Activated CD4-positive, alpha-beta T cell treated with anti-CD3 and anti-CD28 coated beads for 1 hour (primary cell): ENCODE results near the gene EFHD2.
"Not testable (repeated sequence)": the region's sequence is repeated elsewhere in the genome, so short reads cannot be mapped to it uniquely, and the experiment has no call there.

Experiments
- DNase-seq: peaks from one replicate; pipeline ENCODE4 v3.0.0-alpha.2; 2020

The EFHD2 gene, protein sequence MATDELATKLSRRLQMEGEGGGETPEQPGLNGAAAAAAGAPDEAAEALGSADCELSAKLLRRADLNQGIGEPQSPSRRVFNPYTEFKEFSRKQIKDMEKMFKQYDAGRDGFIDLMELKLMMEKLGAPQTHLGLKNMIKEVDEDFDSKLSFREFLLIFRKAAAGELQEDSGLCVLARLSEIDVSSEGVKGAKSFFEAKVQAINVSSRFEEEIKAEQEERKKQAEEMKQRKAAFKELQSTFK

GRCh38 chr1:15409388-15410222 is at the start of gene EFHD2:
TSS of gene EFHD2 (plus strand) at chr1:15409888. CDS start at chr1:15409972, 84 bp downstream.
- peak; percentile 71 for DNase-seq

GRCh38 chr1:15360700-15361099 is 49.0 kb upstream of the EFHD2 start:
- DNase-seq = no peak

- DNase-seq = no peak
Observed at GRCh38 chr1:15362096-15362736, 47.5 kb upstream of the EFHD2 start.

DNA sequence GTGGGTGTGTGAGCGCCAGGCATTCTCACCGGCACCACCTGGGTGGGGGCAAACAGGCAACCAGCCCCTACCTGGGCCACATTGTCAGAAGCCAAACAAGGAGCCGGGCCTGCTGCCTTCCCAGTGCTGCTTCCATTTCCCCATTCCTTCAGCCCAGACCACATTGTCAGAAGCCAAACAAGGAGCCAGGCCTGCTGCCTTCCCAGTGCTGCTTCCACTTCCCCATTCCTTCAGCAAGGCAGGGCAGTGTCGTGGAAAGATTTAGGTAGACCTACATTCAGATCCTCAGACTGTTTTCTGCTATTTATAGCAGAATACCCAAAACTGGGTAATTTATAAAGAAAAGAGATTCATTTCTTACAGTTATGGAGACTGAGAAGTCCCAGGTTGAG is 47.0 kb upstream of the EFHD2 start:
- DNase-seq = no peak

- DNase-seq = no peak
Observed at GRCh38 chr1:15364740-15365139, 44.9 kb upstream of the EFHD2 start.

DNA sequence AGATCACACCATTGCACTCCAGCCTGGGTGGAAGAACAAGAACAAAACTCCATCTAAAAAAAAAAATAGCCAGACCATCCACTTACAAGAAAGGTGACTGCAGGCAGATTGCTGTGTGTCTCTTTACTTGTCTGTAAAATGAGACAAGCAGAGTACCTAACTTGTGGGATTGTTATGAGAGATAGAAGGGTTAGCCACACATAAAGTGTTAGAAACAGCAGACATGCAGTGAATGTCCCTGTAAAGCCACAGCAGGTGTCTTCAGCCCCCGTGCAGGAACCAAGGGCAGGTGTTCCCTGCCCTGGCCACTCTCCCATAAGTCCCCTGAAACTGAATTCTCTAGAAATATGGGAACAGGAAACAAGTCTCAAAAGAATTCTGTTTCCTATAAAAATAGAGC is 40.8 kb upstream of the EFHD2 start:
- no peak for DNase-seq

DNA sequence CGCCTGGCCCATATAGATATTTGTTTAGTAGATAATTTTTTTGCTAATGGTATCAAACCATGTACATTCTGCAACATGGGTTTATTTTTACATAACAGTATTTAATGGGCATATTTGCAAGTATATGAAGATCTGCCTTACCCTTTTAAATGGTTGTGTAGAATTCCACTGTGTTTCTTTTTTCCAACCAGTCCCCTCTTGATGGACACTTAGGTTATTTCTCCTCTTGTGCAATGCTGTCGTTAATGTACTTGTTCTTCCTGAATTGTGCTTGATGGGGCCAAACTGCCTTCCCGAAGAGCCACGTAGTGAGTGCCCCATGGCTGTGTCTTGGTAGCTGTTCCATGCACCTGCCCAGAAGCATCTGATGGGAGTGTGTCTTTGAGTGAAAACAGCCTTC is 39.4 kb upstream of the EFHD2 start:
- no peak for DNase-seq

- no peak for DNase-seq
Observed at GRCh38 chr1:15370781-15371520, 38.7 kb upstream of the EFHD2 start.

DNA sequence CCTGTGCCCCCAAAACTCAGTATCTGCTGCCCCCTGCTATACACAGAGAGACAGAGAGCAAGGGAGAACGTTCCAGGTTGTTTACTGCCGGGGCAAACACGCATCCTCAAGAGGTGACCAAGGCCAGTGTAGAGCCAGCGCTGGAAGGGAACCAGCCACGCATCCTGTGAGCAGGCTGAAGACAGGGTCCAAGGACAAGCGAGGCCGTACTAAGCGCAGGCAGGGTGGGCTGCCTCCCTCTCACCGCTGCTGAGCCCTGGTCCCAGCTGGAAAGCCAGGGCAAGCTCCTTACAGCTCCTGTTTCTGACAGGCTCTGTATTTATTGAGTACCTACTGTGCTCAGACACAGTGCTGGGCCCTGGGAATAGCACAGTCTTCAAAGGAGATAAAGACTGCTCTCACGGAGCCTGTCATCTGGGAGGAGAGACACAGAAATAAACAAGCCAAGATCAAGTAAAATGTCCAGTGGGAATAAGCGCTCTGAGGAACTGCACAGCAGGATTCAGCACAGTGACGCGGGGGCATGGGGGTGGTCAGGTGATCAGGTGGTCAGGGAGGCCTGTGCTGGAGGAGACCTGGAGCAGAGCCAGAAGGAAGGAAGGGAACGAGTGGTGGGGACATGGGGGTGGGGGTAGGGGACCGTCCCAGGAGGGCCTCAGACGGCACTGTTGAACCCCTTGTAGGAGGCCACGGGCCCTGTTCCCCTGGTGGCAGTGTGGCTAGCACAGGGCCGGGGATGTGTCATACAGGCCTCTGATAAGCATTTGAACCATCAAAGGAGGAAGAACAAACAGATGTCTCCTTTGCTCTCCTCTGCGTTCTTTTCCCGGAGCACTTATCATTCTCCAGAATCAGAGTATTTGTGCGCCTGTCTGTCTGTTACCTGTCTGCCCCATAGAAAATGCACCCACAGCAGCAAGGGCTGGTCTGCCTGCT is 37.8 kb upstream of the EFHD2 start:
- no peak for DNase-seq

GRCh38 chr1:15378729-15379128 is 31.0 kb upstream of the EFHD2 start:
- DNase-seq = no peak

- DNase-seq = not testable (repeated sequence)
Observed at GRCh38 chr1:15379151-15379550, 30.5 kb upstream of the EFHD2 start.

DNA sequence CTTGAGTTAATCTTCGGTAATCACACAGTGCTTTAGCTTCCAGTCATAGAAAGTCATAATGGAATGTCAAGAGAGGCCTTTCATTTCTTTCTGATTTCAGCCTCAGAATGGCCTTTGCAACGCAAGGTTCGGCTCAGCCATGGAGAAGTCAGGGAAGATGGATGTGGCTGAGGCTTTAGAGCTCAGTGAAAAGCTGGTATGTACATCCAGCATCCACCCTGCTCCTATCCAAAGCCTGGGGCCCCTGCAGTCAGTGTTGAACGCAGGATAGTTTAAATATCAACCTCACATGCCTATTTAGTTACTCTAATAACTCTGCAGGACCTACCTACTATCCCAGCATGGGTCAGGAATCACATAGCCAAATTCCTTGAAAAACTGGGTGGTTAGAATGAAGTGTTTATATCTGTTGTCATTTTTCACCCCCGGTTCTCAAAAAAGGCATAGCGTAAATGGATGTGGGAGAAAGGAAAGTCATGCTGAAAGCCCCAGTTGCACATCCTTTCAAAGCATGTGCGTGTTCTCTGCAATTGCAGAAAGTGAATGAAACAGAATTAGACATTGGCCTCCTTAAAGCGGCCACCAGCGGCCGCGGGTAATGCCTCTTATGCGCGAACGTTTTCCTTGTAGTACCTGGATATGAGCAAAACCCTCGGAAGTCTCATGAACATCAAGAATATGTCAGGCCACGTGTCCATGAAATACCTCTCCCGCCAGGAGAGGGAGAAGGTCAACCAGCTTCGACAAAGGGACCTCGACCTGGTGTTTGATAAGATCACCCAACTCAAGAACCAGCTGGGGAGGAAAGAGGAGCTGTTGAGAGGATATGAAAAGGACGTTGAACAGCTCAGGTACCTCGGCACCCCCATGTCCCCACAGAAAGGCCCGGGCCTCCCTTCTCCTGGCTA is 28.8 kb upstream of the EFHD2 start:
- DNase-seq = no peak

GRCh38 chr1:15381805-15382204 is 27.9 kb upstream of the EFHD2 start:
- DNase-seq = no peak

DNA sequence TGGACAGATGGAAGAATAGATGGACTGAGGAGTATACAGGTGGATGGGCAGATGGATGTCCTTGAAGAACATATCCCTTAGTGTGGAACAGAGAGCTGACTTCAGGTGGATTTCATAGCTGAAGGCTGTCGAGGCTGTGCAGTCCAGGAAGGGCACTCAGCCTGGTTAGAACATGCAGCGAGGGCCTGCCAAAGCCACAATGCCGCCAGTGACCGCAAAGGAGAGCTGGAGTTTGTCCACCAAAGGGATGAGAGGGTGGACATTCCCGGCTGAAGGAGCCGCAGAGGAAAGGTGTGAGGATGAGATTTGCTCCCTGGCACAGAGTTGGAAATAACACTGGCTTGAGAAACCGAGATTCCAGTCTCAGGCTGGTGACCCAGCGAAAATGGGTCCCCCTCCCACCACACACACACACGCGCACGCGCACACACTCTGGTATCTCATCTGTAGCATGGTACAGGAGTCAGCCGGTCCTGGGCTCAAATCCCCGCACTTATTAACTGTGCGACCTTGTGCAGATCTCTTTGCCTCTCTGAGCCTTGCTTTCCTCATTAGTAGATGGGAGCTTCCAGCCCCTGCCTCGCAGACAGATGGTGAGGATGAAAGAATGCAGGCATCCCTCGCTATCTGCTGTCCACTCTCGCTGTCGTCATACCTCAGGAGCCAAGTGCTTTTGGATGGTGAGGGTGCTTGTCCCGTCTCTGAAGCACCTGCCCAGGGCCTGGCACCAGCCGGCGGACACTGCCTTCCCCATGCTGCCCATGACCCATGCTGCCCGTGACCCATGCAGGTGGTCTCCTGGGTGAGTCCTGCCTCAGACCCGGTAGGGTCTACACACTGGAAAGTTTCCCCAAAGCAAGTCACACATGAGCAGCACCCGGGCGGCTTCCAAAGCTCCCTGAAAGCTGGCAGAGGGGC is 26.8 kb upstream of the EFHD2 start:
- DNase-seq = no peak

DNA sequence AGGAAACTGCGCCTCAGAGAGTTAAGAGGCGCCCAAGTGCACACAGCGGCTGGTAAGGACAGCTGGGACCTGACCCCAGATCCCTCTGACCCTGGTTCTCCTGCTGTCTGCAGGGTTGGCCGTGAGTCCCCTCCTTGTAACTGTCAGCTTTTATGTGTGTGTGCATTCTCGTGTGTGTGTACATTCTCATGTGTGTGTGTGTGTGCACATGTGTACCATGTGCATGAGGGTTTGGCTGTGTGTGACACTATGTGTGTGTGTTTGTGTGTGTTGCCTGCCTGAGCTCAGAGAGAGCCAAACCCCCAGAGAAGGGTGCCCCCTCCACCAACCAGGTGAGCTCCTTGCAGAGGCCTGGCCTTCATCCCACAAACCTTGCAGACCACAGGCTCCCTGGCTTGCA is 25.9 kb upstream of the EFHD2 start:
- DNase-seq = no peak

GRCh38 chr1:15384301-15384901 is 25.3 kb upstream of the EFHD2 start:
- no peak for DNase-seq

- DNase-seq = no peak
Observed at GRCh38 chr1:15385420-15385819, 24.3 kb upstream of the EFHD2 start.

DNA sequence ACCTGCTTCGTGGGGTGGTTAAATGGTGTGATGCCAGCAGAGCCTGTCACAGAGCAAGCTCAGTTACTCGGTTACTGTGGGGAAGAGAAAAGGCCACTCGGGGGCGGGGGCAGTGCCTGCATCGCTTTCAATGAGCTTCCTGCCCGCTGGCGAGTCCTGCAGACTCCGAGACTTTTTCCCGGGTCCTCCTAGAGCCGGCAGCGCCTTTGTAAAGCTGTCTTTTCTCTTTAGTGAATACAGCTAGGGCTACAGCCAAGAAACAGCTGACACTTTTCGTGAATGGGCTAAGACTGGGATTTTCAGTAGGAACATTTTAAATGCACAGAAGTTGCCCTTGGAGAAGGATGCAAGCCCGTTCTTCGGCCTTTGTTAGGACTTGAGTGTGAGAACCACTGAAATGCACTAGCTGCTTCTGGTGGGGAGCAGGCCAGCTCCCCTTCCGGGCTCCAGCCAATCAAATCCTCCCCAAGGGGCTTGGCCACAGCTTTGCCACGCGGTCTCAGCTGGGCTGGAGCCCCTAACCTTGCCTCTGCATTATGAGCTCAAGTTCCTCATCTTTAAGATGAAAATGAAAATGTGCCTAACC is 23.4 kb upstream of the EFHD2 start:
- no peak for DNase-seq
